GM19397 (cell line): ENCODE data around the gene ASIC3.

Experiments used
- ATAC-seq: cut with Tn5 transposase; IDR thresholded peaks from one replicate; pipeline ENCODE4 v1.9.1; 2021; ENCODE audit warnings: mild to moderate bottlenecking, moderate library complexity; ENCODE audit not compliant: unreplicated experiment

ASIC3 gene

GRCh38 chr7:151056666-151057505 is 8.6 kb downstream of the ASIC3 start:
- ATAC-seq, result no peak

GRCh38 chr7:151057506-151057988 is 9.2 kb downstream of the ASIC3 start, which contains the start of gene CDK5:
TSS of gene CDK5 (minus strand) at chr7:151057897. CDS start at chr7:151057848, 49 bp downstream.
- peak; percentile 8 for ATAC-seq

- peak; percentile 83 for ATAC-seq
These were observed 9.9 kb downstream of the ASIC3 start for GRCh38 chr7:151057989-151058780.

GRCh38 chr7:151058781-151059366 is 10.5 kb downstream of the ASIC3 start:
- ATAC-seq, result no peak

GRCh38 chr7:151059367-151060112 is 11.2 kb downstream of the ASIC3 start, which contains the start of gene SLC4A2:
TSS of gene SLC4A2 (plus strand) at chr7:151059589. CDS start at chr7:151061988, 2,399 bp downstream.
- ATAC-seq, result peak; percentile 36

GRCh38 chr7:151060113-151060415 is 11.7 kb downstream of the ASIC3 start:
- ATAC-seq, result no peak

- ATAC-seq, result no peak
These were observed 12.3 kb downstream of the ASIC3 start for GRCh38 chr7:151060416-151061212.

- no peak for ATAC-seq
These were observed 13.1 kb downstream of the ASIC3 start for GRCh38 chr7:151061213-151062110.

- ATAC-seq, result no peak
These were observed 13.7 kb downstream of the ASIC3 start for GRCh38 chr7:151062111-151062398.

GRCh38 chr7:151062399-151063211 is 14.3 kb downstream of the ASIC3 start:
- ATAC-seq, result no peak

GRCh38 chr7:151063212-151063561 is 14.9 kb downstream of the ASIC3 start:
- ATAC-seq, result no peak

- ATAC-seq, result no peak
These were observed 16.1 kb downstream of the ASIC3 start for GRCh38 chr7:151064454-151064853.

GRCh38 chr7:151064993-151065392 is 16.7 kb downstream of the ASIC3 start:
- no peak for ATAC-seq

GRCh38 chr7:151065516-151065915 is 17.2 kb downstream of the ASIC3 start:
- no peak for ATAC-seq

- no peak for ATAC-seq
These were observed 18.1 kb downstream of the ASIC3 start for GRCh38 chr7:151066273-151066974.

- no peak for ATAC-seq
These were observed 19.9 kb downstream of the ASIC3 start for GRCh38 chr7:151068069-151068773.
